ENCODE results near the gene CUBN. TPM values are rescaled to one million over a fixed set of nuclear protein-coding genes. Genes with fewer than 3 reads are reported as not detected.

Gene CUBN
- polyA plus RNA-seq, 1 donor, result 73.9 TPM

DNA sequence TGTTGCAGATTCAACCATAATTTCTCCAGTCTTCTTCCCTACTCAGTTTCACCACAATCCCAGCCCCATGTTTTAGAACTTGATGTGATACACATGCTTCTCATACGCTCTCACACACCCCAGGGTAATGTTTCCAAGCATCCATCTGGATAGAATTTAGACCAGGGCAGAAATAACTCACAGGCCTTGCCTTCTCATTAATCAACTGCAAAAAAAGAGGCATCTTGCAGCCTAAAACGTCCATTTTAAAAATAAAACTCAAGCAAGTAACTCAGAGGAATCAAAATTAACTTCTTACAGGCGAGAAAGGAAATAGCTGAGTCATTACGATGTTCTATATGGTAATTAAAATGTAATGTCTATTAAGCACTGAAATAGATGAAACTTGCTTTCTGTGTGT is 185.2 kb downstream of the CUBN start:
- H3K36me3 ChIP-seq (ENCODE audit: control insufficient read depth, insufficient read depth, low read length), result peaks cover 10% of the 10 kb centered on the region
- DNase-seq, result no peak
- 90% methylated on average over 2 of the region's 4 CpGs for WGBS (ENCODE audit: insufficient coverage, low lambda C conversion rate)
- no peak overlapping the region for H3K4me3 ChIP-seq (ENCODE audit: low read length)
- peaks cover 2% of the 10 kb centered on the region for H3K9me3 ChIP-seq (ENCODE audit: control insufficient read depth, low read depth, low read length)
- H3K27ac ChIP-seq (ENCODE audit: low read length), result no peak overlapping the region
- no peaks in the 10 kb centered on the region for H3K4me1 ChIP-seq (ENCODE audit: control insufficient read depth, insufficient read depth, low read length)
- H3K27me3 ChIP-seq (ENCODE audit: control insufficient read depth, insufficient read depth, low read length), result no peaks in the 10 kb centered on the region

DNA sequence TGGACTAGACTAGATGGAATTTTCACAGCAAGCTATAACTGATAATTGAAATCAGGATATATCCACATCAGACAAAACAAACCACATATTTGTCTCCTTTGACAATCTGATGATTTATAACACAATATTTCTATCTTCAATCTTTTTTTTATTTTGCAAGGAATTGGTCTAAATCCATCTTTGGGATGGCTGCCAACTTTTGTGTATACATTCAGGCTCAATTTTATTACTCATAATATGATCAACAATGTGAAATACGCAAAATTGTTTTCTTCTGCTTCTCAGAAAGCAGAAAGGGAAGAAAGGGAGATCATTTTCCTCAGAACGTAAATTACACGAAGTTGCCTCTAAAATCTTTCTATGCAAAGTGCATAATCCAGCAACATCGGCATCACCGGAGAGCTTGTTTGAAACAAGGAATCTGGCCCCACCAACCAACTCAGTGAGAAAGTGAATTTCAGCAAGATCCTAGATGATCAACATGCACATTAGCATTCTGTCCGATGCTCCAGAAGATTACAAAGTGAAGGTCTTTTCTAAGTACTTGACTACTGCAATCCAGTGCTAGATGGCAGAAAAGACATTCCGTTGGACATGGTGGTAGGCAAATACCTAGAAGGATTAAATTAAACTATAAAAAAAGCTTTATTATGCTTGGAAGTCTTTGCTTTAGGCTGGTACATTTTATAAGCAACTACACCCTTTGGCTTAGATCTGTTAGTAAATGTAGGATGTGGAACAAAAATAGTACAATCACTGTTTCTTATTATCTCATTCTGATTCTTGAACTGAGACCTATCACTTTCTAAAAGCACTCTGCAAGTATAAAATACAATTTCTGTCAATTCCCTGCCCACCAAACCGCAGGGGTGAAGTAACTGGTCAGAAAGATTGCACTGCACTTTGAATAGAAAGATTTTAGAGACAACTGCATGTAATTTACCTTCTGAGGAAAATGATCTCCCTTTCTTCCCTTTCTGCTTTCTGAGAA is 186.0 kb downstream of the CUBN start:
- no peak overlapping the region for H3K27ac ChIP-seq (ENCODE audit: low read length)
- WGBS (ENCODE audit: insufficient coverage, low lambda C conversion rate), result 93% methylated on average over 5 of the region's 8 CpGs
- H3K4me1 ChIP-seq (ENCODE audit: control insufficient read depth, insufficient read depth, low read length), result no peaks in the 10 kb centered on the region
- H3K9me3 ChIP-seq (ENCODE audit: control insufficient read depth, low read depth, low read length), result peaks cover 2% of the 10 kb centered on the region
- peaks cover 8% of the 10 kb centered on the region for H3K36me3 ChIP-seq (ENCODE audit: control insufficient read depth, insufficient read depth, low read length)
- no peak overlapping the region for H3K4me3 ChIP-seq (ENCODE audit: low read length)
- no peaks in the 10 kb centered on the region for H3K27me3 ChIP-seq (ENCODE audit: control insufficient read depth, insufficient read depth, low read length)
- DNase-seq, result no peak

DNA sequence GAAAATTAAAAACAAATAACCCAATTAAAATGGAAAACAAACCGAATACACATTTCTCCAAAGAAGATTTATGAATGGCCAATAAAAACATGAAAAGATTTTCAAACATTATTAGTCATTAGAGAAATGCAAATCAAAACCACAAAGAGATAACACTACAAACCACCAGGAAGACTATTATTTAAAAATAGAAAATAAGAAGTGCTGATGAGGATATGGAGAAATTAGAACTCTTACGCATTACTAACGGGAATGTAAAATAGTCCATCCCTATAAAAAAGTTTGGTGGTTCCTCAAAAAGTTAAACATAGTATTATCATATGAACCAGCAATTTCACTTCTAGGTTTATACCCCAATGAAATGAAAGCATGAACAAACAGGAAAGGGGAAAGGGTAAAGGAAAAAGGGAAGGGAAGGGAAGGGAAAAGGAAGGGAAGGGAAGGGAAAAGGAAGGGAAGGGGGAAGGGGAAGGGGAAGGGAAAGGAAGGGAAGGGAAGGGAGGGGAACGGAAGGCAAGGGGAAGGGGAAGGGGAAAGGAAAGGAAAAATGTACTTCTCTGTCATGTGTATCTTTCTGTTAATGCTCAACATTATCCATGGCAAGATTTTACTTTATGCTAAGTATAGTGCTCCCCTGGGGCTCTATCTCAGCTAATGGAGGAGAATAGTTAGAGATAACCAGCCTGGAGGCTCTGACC is 187.1 kb downstream of the CUBN start:
- Histone ChIP-seq H3K36me3 (ENCODE audit: control insufficient read depth, insufficient read depth, low read length) (peaks cover 2% of the 10 kb centered on the region), H3K4me1 (ENCODE audit: control insufficient read depth, insufficient read depth, low read length) (no peaks in the 10 kb centered on the region), H3K27me3 (ENCODE audit: control insufficient read depth, insufficient read depth, low read length) (no peaks in the 10 kb centered on the region), H3K27ac (ENCODE audit: low read length) (no peak overlapping the region), H3K4me3 (ENCODE audit: low read length) (no peak overlapping the region), H3K9me3 (ENCODE audit: control insufficient read depth, low read depth, low read length) (peaks cover 2% of the 10 kb centered on the region)
- no peak for DNase-seq
- WGBS (ENCODE audit: insufficient coverage, low lambda C conversion rate), result 89% methylated on average over 1 of the region's 4 CpGs

DNA sequence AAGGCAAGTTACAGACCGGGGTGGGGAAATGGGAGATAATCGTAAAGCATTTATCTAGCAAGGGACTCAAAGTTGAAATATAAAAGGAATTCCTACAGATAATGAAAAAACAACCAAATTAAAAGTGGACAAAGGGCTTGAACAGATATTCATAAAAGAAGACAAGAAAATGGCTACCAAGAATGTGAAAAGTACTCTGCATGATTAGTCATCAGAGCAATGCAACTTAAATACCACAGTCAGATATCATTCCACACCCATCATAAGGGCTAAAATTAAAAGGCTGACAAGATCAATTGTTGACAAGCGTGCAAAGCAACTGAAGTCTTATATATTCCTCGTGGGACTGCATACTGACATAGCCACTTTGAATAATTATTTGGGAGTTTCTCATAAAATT is 187.7 kb downstream of the CUBN start:
- no peak for DNase-seq
- no peak overlapping the region for H3K4me3 ChIP-seq (ENCODE audit: low read length)
- no peaks in the 10 kb centered on the region for H3K4me1 ChIP-seq (ENCODE audit: control insufficient read depth, insufficient read depth, low read length)
- peaks cover 2% of the 10 kb centered on the region for H3K9me3 ChIP-seq (ENCODE audit: control insufficient read depth, low read depth, low read length)
- no peak overlapping the region for H3K27ac ChIP-seq (ENCODE audit: low read length)
- H3K36me3 ChIP-seq (ENCODE audit: control insufficient read depth, insufficient read depth, low read length), result no peaks in the 10 kb centered on the region
- 94% methylated on average over 3 of the region's 4 CpGs for WGBS (ENCODE audit: insufficient coverage, low lambda C conversion rate)
- H3K27me3 ChIP-seq (ENCODE audit: control insufficient read depth, insufficient read depth, low read length), result no peaks in the 10 kb centered on the region

DNA sequence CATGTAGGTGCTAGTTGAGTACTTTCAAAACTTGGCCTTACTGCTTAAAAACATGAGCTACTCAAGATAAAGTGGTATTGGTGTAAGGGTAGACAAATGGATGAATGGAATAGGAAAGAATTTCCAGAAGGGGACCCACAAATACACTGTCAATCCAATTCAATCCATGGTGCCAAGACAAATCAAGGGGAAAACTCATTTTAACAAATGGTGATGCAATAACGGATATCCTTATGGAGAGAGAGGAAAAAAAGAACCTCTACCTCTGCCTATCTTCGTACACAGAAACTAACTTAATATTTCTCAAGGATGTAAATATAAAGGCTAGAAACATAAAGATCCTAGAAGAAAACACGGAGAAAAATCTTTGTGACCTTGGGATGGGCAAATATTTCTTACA is 188.5 kb downstream of the CUBN start:
- DNase-seq, result no peak

DNA sequence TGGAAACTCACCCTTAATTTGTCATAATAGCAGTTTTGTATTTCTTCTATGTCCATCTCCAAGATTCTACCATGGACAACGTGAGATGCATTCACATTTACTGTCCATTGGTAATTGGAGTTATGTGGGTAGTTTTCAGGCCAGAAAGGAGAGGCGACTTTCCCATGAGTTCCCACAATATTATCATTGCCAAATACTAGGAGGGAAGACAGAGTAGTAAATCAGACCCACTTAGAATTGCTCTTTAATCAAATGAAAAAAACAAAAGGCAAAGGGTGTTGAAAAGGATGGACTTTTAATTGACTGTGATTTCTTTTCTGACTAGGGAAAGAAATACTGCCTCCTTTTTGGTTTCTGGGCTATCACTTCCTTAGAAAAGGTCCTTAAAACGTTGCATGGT is 190.7 kb downstream of the CUBN start:
- H3K27ac ChIP-seq (ENCODE audit: low read length), result no peak overlapping the region
- peaks cover 3% of the 10 kb centered on the region for H3K36me3 ChIP-seq (ENCODE audit: control insufficient read depth, insufficient read depth, low read length)
- DNase-seq, result no peak
- WGBS (ENCODE audit: insufficient coverage, low lambda C conversion rate), result 90% methylated on average over 2 of the region's 3 CpGs
- no peaks in the 10 kb centered on the region for H3K4me1 ChIP-seq (ENCODE audit: control insufficient read depth, insufficient read depth, low read length)
- H3K9me3 ChIP-seq (ENCODE audit: control insufficient read depth, low read depth, low read length), result peaks cover 2% of the 10 kb centered on the region
- H3K27me3 ChIP-seq (ENCODE audit: control insufficient read depth, insufficient read depth, low read length), result no peaks in the 10 kb centered on the region
- H3K4me3 ChIP-seq (ENCODE audit: low read length), result no peak overlapping the region

More for the DNA sequence above, 188.5 kb downstream of the CUBN start:
- no peak overlapping the region for H3K27ac ChIP-seq (ENCODE audit: low read length)
- no peaks in the 10 kb centered on the region for H3K4me1 ChIP-seq (ENCODE audit: control insufficient read depth, insufficient read depth, low read length)
- H3K27me3 ChIP-seq (ENCODE audit: control insufficient read depth, insufficient read depth, low read length), result no peaks in the 10 kb centered on the region
- 100% methylated on average over 3 of the region's 3 CpGs for WGBS (ENCODE audit: insufficient coverage, low lambda C conversion rate)
- H3K4me3 ChIP-seq (ENCODE audit: low read length), result no peak overlapping the region
- no peaks in the 10 kb centered on the region for H3K36me3 ChIP-seq (ENCODE audit: control insufficient read depth, insufficient read depth, low read length)
- H3K9me3 ChIP-seq (ENCODE audit: control insufficient read depth, low read depth, low read length), result peaks cover 2% of the 10 kb centered on the region

DNA sequence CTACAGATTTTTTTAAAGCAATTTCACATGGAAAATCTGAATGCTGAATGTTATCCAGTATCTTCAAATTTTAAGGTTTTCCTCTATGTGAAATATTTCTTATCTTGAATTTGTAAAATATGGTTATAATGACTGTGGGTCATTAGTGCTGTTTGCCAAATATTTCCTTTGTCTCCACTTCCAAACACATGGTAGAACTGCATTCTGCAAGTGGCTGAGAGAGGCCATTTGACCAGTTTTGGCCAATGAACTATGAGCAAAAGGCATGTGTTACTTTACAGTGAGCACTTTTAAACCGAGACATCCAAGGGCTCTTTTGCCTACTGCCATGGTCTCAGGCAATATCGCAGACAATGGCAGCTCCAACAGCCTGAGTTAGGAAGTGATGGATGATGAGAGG is 195.2 kb downstream of the CUBN start:
- H3K27me3 ChIP-seq (ENCODE audit: control insufficient read depth, insufficient read depth, low read length), result no peaks in the 10 kb centered on the region

DNA sequence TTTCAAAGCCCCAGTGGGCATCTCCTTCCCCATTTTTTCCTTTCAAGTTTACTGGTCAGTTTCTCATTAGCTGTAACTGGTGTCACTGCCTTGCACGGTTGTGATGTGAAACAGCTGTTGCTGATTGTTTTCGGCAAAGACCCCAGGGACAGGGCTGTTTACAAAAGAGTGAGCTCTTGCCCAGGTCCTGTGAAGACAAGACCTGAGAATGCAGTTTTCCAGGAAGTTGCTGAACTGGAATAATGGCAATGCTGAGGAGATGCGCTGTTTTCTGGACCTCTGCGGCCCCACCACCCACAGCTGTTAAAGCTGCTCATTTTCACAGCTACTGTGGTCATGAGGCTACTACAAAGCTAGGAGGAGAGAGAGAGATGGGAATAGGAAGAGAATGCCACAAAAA is 195.8 kb downstream of the CUBN start:
- Histone ChIP-seq H3K36me3 (ENCODE audit: control insufficient read depth, insufficient read depth, low read length) (peaks cover 10% of the 10 kb centered on the region), H3K27ac (ENCODE audit: low read length) (no peak overlapping the region), H3K9me3 (ENCODE audit: control insufficient read depth, low read depth, low read length) (no peaks in the 10 kb centered on the region), H3K27me3 (ENCODE audit: control insufficient read depth, insufficient read depth, low read length) (no peaks in the 10 kb centered on the region), H3K4me1 (ENCODE audit: control insufficient read depth, insufficient read depth, low read length) (no peaks in the 10 kb centered on the region), H3K4me3 (ENCODE audit: low read length) (no peak overlapping the region)
- no peak for DNase-seq
- 60% methylated on average over 1 of the region's 4 CpGs for WGBS (ENCODE audit: insufficient coverage, low lambda C conversion rate)

More for the DNA sequence above, 195.2 kb downstream of the CUBN start:
- peaks cover 8% of the 10 kb centered on the region for H3K36me3 ChIP-seq (ENCODE audit: control insufficient read depth, insufficient read depth, low read length)
- no peaks in the 10 kb centered on the region for H3K9me3 ChIP-seq (ENCODE audit: control insufficient read depth, low read depth, low read length)
- H3K27ac ChIP-seq (ENCODE audit: low read length), result no peak overlapping the region
- no CpG with 5 or more reads among the region's 2 CpGs for WGBS (ENCODE audit: insufficient coverage, low lambda C conversion rate)
- no peaks in the 10 kb centered on the region for H3K4me1 ChIP-seq (ENCODE audit: control insufficient read depth, insufficient read depth, low read length)
- H3K4me3 ChIP-seq (ENCODE audit: low read length), result no peak overlapping the region
- DNase-seq, result no peak

DNA sequence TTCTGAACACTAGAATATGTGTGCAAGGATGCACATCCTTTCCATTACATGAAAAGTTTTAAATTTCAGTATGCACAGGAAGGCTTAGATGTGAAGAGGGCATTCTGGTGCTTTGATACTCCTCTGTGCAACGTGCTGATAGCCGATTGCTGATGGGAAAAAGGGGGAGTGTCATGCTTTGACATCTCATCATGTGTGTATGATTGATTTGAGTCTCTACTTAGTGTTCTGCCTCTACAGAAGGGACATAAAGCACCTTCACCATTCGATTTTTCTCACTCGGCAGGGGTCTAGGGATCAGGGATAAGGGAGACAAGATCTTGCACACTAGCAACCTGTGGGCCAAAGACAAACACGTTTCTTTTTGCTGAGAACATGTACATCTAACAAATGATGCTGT is 197.7 kb downstream of the CUBN start:
- H3K36me3 ChIP-seq (ENCODE audit: control insufficient read depth, insufficient read depth, low read length), result peaks cover 14% of the 10 kb centered on the region
- no peak overlapping the region for H3K4me3 ChIP-seq (ENCODE audit: low read length)
- DNase-seq, result no peak
- 80% methylated on average over 2 of the region's 5 CpGs for WGBS (ENCODE audit: insufficient coverage, low lambda C conversion rate)
- no peak overlapping the region for H3K27ac ChIP-seq (ENCODE audit: low read length)
- H3K4me1 ChIP-seq (ENCODE audit: control insufficient read depth, insufficient read depth, low read length), result no peaks in the 10 kb centered on the region
- H3K27me3 ChIP-seq (ENCODE audit: control insufficient read depth, insufficient read depth, low read length), result no peaks in the 10 kb centered on the region
- no peaks in the 10 kb centered on the region for H3K9me3 ChIP-seq (ENCODE audit: control insufficient read depth, low read depth, low read length)

DNA sequence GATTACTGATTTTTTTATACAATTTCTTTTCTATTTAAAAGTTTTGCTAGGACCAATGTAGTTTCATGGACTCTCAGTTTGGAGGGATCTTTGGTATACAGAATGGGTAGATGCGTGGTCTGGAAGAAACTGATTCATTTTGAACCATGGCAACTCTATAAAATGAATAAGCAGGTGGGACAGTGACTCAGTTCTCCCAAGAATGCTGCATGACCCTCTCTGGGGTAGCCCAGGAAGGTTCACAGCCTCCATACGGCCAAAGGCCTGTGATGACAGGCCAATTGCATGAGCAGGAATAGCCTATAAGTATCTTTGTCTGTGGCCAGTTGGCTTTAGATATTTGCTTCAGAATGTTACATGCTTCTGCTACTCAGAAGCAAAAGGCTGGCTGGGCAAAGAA is 199.1 kb downstream of the CUBN start:
- Histone ChIP-seq H3K36me3 (ENCODE audit: control insufficient read depth, insufficient read depth, low read length) (peaks cover 14% of the 10 kb centered on the region), H3K27me3 (ENCODE audit: control insufficient read depth, insufficient read depth, low read length) (no peaks in the 10 kb centered on the region), H3K4me3 (ENCODE audit: low read length) (no peak overlapping the region), H3K27ac (ENCODE audit: low read length) (no peak overlapping the region), H3K9me3 (ENCODE audit: control insufficient read depth, low read depth, low read length) (no peaks in the 10 kb centered on the region), H3K4me1 (ENCODE audit: control insufficient read depth, insufficient read depth, low read length) (no peaks in the 10 kb centered on the region)
- DNase-seq, result no peak
- WGBS (ENCODE audit: insufficient coverage, low lambda C conversion rate), result no CpG with 5 or more reads among the region's 2 CpGs

All from large intestine (tissue), 3 donors.